Measurements from ENCODE around the gene MPV17L2. TPM values are rescaled to one million over a fixed set of nuclear protein-coding genes. Genes with fewer than 3 reads are reported as not detected.

MPV17L2 gene
- total RNA-seq, 4 donors from 2014 or later = 14.5 to 67.6 (median 21.2) TPM

GRCh38 chr19:18227781-18228271 is 34.8 kb downstream of the MPV17L2 start:
- H3K27me3 ChIP-seq = peaks cover 4 to 83% (median 31%) of the 10 kb centered on the region in 4 donors

GRCh38 chr19:18229474-18229873 is 36.5 kb downstream of the MPV17L2 start:
- Histone ChIP-seq H3K27me3 (peaks cover 7 to 99% (median 43%) of the 10 kb centered on the region in 4 donors), H3K4me1 (peaks cover 19 to 36% (median 29%) of the 10 kb centered on the region in 4 donors), H3K9me3 (peaks cover 0 to 13% (median 10%) of the 10 kb centered on the region in 4 donors), H3K4me3 (no peak overlapping the region), H3K36me3 (no peaks in the 10 kb centered on the region), H3K27ac (replicated peaks in 1 of 4) (no peak overlapping the region)
- intact Hi-C loops (cut with DNase I) = no loop called here
- 70% methylated on average over 5 of the region's 5 CpGs for WGBS
- no peak for DNase-seq (ENCODE audit: extremely low spot score)
- peak in 1 of 3 experiments; percentile 38 for TF ChIP-seq CTCF (IDR thresholded peaks at IDR 0.05)
- TF ChIP-seq EP300 (IDR thresholded peaks at IDR 0.05) = no peak
- TF ChIP-seq POLR2A (IDR thresholded peaks at IDR 0.05; ENCODE audit: low read depth) = no peak
- no peak for TF ChIP-seq POLR2AphosphoS5 (IDR thresholded peaks at IDR 0.05)

More at GRCh38 chr19:18227781-18228271, 34.8 kb downstream of the MPV17L2 start:
- TF ChIP-seq POLR2A (IDR thresholded peaks at IDR 0.05; ENCODE audit: low read depth) (no peak), CTCF (IDR thresholded peaks at IDR 0.05) (no peak), EP300 (IDR thresholded peaks at IDR 0.05) (no peak), POLR2AphosphoS5 (IDR thresholded peaks at IDR 0.05) (no peak)
- Histone ChIP-seq H3K27ac (replicated peaks in 1 of 4) (no peak overlapping the region), H3K36me3 (no peaks in the 10 kb centered on the region), H3K4me1 (peaks cover 19 to 41% (median 33%) of the 10 kb centered on the region in 4 donors), H3K9me3 (peaks cover 0 to 4% (median 1%) of the 10 kb centered on the region in 4 donors), H3K4me3 (no peak overlapping the region)
- WGBS = 74% methylated on average over 2 of the region's 6 CpGs
- no peak for DNase-seq (ENCODE audit: extremely low spot score)
- intact Hi-C loops (cut with DNase I) = no loop called here

- intact Hi-C loops (cut with DNase I) = no loop called here
- H3K4me3 ChIP-seq = no peak overlapping the region
- WGBS = 77% methylated on average over 4 of the region's 4 CpGs
- peaks cover 7 to 100% (median 40%) of the 10 kb centered on the region in 4 donors for H3K27me3 ChIP-seq
- peaks cover 0 to 13% (median 10%) of the 10 kb centered on the region in 4 donors for H3K9me3 ChIP-seq
- no peak overlapping the region for H3K27ac ChIP-seq (replicated peaks in 1 of 4)
- H3K36me3 ChIP-seq = no peaks in the 10 kb centered on the region
- DNase-seq (ENCODE audit: extremely low spot score) = no peak
- peaks cover 15 to 32% (median 24%) of the 10 kb centered on the region in 4 donors for H3K4me1 ChIP-seq
- no peak for TF ChIP-seq CTCF (IDR thresholded peaks at IDR 0.05)
- no peak for TF ChIP-seq EP300 (IDR thresholded peaks at IDR 0.05)
Observed at GRCh38 chr19:18229915-18230314, 36.9 kb downstream of the MPV17L2 start.

GRCh38 chr19:18230941-18231734 is 38.1 kb downstream of the MPV17L2 start:
- Histone ChIP-seq H3K9me3 (peaks cover 0 to 13% (median 10%) of the 10 kb centered on the region in 4 donors), H3K27me3 (peaks cover 7 to 100% (median 29%) of the 10 kb centered on the region in 4 donors), H3K4me3 (no peak overlapping the region), H3K27ac (replicated peaks in 1 of 4) (no peak overlapping the region), H3K4me1 (peaks cover 3 to 20% (median 12%) of the 10 kb centered on the region in 4 donors), H3K36me3 (no peaks in the 10 kb centered on the region)
- intact Hi-C loops (cut with DNase I) = no loop called here
- DNase-seq (ENCODE audit: extremely low spot score) = no peak
- WGBS = 56% methylated on average over 12 of the region's 18 CpGs
- TF ChIP-seq POLR2AphosphoS5 (IDR thresholded peaks at IDR 0.05) (no peak), EP300 (IDR thresholded peaks at IDR 0.05) (no peak), POLR2A (IDR thresholded peaks at IDR 0.05; ENCODE audit: low read depth) (no peak), CTCF (IDR thresholded peaks at IDR 0.05) (no peak)
